GM21367 (cell line): ENCODE results near the gene FBF1.
"Not testable (repeated sequence)": the region's sequence is repeated elsewhere in the genome, so short reads cannot be mapped to it uniquely, and the experiment has no call there.

ENCODE experiments used
- ATAC-seq: cut with Tn5 transposase; IDR thresholded peaks from one replicate; pipeline ENCODE4 v1.9.1; 2021; ENCODE audit not compliant: unreplicated experiment

Gene FBF1

GRCh38 chr17:75876938-75877751, 63.7 kb downstream of the FBF1 start:
- no peak for ATAC-seq

- ATAC-seq: no peak
Measured at GRCh38 chr17:75876190-75876937, 64.5 kb downstream of the FBF1 start.

- no peak for ATAC-seq
Measured at GRCh38 chr17:75875940-75876189, 65.0 kb downstream of the FBF1 start.

- no peak for ATAC-seq
Measured at GRCh38 chr17:75875182-75875939, 65.5 kb downstream of the FBF1 start.

GRCh38 chr17:75874323-75875181, 66.3 kb downstream of the FBF1 start:
- ATAC-seq: no peak

GRCh38 chr17:75873587-75874322, 67.1 kb downstream of the FBF1 start:
- no peak for ATAC-seq

- ATAC-seq: no peak
Measured at GRCh38 chr17:75872434-75873351, 68.1 kb downstream of the FBF1 start.

GRCh38 chr17:75870228-75870627, 70.6 kb downstream of the FBF1 start:
- ATAC-seq: not testable (repeated sequence)

- no peak for ATAC-seq
Measured at GRCh38 chr17:75869282-75870141, 71.3 kb downstream of the FBF1 start.

- not testable (repeated sequence) for ATAC-seq
Measured at GRCh38 chr17:75868730-75869281, 72.0 kb downstream of the FBF1 start.

GRCh38 chr17:75865404-75866188, 75.2 kb downstream of the FBF1 start:
- not testable (repeated sequence) for ATAC-seq

- ATAC-seq: peak; percentile 25
Measured at GRCh38 chr17:75864887-75865286, 76.0 kb downstream of the FBF1 start.

GRCh38 chr17:75864448-75864871, 76.4 kb downstream of the FBF1 start:
- ATAC-seq: peak; percentile 81

GRCh38 chr17:75861927-75862317, 78.9 kb downstream of the FBF1 start:
- no peak for ATAC-seq
